Left kidney (tissue), 2 donors: Measurements from ENCODE around the gene PRCD. TPM values are rescaled to one million over a fixed set of nuclear protein-coding genes. Genes with fewer than 3 reads are reported as not detected.
A peak's percentile ranks its signal among the peaks of the same experiment; 100 is the strongest.

Experiments
- DNase-seq: peaks from one replicate; pipeline ENCODE4 v3.0.0-alpha.2; 2013
- polyA plus RNA-seq: library from polyadenylated mRNA; unstranded; fragments of 120-200 nt; gene quantifications from one replicate; pipeline ENCODE4 v1.2.1, GENCODE V29; 2013; ENCODE audit not compliant: insufficient read length

Gene PRCD
- polyA plus RNA-seq, 1 donor: 3.7 TPM

DNA sequence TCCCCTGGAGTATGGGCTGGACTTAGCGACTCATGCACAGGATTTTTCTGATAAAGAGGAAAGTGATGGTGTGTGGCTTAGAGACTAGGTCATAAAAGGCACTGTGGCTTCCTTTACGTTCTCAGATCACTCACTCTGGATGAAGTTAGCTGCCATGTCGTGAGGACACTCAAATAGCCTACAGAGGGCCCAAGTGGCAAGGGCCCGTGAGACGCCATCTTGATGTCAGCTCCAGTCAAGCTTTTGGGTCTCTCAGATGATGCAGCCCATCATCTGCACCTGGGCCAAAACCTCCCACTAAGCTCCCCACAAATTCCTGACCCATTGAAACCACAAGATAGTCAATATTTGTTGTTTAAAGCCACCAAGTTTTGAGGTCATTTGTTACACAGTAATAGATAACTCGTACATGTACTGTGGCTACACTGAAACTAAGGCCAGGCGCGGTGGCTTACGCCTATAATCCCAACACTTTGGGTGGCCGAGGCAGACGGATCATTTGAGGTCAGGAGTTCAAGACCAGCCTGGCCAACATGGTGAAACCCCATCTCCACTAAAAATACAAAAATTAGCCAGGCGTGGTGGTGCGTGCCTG lies 31.1 kb downstream of the PRCD start:
- no peak for DNase-seq

DNA sequence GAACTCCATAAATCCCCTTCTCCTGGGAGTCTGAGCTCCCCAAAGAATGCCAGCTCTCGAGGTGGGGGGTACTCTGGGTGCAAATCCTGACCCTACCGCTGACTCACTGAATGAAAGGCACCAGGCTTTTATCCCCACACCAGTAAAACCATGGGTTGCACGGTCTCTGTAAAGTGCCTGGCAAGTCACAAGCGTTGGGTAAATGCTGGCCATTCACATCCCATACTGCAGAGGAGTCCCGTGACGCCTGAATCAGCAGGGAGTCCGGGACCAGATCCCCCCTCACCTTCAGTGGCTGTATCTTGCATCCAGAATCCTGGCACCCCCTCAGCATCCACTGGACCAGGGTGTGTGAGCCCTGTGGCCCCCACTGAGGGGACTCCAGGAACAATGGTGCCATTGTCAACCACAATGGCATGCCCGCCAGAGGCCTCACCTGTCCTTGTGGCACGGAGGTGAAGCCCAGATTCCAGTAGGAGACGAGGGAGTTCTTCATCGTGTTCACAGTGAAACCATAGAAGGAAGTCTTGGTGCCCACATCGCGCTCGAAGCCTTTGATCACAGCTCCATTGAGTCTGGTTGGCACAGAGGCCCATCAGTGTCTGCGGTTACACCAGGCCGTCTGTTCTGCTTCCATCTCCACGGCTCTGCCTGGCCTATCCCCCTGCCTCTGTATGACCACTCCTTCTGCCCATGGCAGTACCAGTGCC lies 32.5 kb downstream of the PRCD start:
- DNase-seq: no peak

DNA sequence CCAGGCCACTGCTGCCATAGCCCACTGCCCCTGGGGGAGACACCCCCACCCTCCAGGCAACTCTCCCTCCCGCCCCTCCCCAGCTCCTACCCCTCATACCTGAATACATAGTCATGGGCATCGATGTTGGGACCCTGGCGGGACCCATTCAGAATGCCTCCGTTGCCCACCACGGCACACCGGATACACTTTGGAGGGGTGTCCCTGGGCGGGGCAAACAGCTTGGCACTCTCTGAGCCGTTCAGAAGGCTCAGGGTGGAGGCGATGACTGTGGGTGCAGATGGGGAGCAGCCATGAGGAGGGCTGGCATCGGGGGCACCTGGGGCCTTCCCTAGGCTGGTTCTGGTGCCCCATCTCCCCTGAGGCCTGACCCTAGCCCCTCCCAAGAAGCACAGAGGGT lies 33.3 kb downstream of the PRCD start:
- DNase-seq: no peak

DNA sequence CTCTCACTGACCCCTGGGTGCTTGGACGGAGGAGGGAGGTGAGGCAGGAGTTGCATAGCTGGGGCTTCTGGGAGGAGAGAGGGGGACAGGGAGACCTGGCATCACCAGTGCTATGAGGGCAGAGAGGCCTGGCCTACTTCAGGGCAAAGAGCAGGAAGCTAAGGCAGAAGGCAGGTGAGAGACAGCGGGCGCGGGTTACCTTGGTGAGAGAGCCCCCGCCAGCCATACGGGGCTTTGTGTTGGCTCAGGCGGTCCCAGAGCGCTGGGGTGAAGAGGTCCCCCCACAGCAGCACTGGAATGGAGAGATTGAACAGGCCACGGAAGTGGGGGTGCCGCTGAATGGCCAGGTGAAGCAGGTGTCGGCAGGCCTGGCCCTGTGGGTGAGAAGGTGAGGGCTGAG lies 34.3 kb downstream of the PRCD start:
- DNase-seq: no peak

DNA sequence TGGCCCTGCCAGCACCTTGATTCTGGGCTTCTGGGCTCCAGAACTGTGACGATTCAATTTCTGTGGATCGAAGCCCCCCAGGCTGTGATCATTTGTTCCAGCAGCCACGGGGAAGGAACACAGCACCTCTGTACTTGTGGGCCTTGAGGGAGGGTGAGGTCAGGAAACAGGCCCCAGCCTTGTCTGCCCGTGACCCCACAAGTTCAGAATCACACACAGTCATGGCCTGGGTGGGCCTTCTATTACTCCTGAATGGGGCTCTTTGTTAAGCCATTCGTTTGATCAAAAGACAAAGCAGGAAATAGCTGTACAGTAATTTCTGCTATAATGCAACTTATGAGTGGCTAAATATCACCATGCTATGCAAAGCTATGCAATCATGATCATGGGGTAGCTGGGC lies 35.7 kb downstream of the PRCD start:
- no peak for DNase-seq

DNA sequence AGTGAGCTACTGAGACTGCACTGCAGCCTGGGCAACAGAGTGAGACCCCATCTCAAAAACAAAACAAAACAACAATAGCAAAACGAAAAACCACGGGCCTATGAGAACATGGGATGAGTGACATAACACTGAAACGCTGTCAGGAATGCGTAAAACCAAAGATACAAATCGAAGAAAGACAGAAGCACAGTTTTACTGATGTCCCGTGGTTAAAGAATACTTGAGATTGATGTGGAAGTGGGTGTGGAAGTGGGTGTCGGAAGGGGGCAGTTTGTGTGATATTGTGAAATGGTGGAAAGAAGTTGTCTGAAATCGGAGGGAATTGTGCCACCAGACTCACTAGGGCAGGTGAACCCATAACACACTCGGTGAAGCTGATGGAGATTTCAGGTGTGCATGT lies 36.3 kb downstream of the PRCD start:
- no peak for DNase-seq

DNA sequence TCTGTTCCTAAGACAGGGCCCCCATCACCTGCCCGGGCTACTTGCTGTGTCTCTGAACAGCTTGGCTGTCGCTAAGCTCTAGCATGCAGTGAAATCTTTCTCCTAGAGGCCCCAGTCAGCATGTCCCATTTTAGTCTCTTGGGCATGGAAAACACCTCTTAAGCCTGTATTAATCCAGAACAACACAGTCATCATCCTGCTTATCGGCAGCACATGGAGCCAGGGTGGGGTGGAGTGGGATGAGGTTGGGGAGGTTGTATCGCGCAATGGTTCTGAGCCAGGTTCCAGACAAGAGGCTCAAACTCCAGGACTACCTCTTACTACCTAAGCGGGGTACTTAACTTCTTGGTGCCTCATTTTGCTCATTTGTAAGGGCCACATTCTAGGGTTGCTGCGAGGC lies 38.0 kb downstream of the PRCD start:
- no peak for DNase-seq

DNA sequence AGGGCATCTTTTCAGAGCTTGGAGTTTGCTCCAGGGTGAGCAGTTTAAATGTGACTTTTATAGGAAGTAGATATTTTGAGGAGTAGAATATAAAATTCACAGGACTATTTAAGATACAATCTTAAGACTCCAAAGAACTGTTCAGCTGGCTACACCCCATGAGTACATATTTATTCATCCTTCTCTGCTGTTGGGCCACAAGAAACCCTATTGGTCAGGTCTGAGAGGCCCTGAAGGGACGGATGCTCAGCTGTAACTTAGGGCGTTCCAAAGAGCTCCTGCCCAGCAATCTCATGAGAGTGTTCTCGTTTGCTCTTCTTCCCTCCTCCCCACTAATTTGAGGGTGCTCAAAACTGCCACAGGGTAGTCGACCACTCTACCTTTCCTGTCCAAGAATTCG lies 38.5 kb downstream of the PRCD start:
- no peak for DNase-seq

DNA sequence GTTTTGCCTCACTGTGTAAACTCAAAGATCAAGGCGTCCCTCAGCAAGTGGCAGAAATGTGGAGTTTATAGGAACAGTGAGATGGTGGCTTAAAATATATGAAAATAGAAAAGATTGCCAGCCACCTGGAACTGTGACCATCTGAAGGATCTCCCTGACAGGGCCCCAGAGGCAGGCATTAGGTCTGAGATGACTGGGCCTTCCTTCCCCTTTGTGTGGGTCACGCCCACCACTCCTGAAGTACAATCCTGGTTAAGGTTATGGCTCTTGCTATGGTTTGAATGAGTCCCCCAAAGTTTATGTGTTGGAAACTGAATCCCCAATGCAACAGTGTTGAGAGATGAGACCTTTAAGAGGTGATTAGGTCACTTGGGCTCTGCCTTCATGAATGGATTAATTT lies 39.4 kb downstream of the PRCD start:
- DNase-seq: no peak

DNA sequence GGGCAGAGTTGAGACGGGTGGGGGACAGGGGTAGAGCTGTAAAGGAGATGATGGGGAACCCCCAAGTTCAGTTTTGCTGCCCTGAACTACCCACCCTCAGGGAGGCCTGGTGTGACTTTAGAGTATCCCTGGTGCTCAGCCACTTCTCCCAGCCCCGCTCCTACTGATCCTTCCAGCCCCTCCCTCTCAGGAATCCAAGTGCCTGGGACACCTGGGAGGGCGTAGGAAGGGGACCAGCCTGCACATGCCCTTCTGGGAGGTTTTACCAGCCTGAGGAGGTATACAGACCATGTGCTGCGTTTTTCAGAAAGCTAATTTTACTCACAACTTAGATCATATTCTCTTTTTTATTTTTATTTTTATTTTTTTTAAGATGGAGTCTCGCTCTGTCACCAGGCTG lies 41.7 kb downstream of the PRCD start:
- no peak for DNase-seq

DNA sequence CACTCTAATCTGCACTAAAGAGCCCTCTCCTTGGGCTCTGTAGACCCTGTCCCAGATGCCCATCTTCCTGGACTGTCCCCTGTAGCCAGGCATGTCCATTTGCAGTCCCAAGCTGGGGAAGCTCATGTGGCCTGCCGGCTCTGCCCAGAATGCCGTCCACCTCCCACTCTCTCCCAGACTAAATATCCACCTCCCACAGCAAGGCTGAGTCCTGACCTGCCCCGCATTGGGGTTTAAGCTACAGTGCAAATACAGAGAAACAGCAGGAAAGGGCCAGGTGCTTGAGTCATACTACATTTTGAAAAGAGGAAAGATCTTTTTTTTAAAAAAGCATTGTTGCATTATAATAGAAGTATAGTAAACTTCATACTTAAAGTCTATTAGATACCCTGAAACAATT lies 42.8 kb downstream of the PRCD start:
- no peak for DNase-seq

DNA sequence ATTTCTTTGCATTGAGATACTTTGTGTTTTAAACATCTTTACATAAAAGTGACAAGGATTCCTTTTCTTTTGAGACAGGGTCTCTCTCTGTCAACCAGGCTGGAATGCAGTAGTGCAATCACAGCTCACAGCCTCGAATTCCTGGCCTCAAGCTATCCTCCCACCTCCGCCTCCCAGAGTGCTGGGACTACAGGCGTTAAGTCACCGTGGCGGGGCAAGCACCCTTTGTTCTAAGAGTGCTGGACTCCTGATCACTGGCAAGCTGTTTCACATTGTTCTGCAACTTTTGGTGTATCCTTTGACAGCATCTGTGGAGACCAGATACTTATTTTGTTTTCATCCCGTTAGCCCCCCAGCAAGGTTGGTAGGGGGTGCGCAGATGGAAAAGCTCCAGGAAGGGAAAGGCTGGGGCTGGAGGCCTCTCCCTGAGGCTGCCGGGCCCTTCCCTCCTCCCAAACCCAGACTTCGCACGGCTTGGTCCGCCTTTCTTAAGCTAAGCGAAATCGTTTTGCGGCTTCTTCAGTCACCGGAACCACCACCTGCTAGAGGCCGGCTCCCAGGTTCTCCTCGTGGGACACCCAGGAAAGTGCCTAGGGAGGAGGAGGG lies 44.7 kb downstream of the PRCD start:
- no peak for DNase-seq

DNA sequence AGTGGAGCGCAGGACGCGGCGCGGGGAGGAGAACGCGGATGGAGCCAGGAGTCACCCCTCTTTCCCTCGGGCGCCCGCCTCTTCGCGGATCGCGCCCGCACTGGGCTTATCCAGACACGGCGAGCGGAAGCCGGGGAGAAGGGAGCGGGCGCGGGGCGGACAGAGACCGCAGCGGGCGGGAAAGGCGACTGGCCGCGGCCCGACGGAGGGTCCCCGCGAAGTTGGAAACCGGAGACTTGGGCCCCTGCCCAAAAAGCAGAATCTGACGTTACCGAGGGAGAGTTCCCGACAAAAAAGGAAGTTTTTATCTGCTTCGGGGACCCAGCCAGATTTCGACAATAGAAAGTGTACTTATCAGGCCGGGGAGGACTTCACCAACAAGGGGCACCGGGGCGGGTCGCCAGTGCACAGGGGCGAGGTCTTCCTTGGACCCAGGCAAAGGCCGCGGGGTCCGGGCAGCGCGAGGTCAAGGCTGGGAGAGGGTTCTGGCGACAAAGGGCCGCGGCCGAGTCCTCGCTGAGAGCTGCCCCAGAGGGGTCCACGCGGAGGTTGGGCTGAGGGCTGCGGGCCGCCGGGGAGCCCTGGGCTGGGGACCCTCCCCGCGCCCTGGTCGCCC lies 45.3 kb downstream of the PRCD start:
- no peak for DNase-seq

DNA sequence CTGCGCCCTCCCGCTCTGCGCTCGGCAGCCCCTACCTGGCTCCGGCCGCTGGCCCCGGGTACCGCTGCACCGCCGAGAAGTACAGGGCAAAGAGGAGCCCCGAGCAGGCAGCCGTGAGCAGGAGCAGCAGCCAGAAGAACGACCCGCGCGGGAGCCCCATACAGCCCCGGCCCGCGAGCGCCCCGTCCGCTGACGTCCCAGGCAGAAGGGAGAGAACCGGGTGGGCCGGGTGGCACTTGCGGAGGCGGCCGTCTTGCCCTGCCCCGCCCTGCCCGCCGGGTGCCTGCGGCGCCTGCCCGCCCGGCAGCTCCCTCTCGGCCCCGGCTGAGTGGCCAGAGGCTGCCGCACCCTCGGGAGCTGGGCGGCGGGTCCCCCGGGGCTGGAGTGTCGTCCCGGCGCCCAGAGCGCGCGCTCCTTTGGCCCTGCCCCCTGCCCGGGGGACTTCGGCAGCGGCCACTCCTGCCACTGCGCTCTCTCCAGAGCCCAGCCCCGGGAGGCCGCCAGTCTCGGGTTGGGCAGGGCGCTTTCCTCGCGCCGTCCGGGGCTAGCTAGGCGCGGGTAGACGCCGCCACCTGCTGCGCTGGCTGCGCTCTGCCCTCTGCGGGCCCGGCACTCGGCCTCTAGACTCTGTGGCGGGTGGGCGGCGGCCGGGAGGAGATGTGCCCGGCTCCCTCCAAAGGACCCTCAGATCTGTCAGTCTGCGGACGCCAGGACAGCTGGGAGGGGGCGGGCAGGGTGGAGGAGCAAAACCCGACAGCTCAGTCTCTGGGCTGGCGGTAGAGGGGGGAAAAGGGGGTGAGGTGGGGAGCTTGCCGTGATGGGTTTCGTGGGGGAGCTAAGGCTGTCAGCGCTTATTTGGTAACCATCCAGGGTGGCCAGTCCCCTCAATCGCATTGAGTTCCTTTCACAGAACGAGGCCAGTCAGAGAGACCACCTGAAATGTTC lies 46.1 kb downstream of the PRCD start, which contains the start of gene ST6GALNAC2:
Gene ST6GALNAC2, minus strand, starts transcription at position 212 of the 945 bp plus-strand sequence. Its CDS starts 52 bp downstream, at position 160.
- peak; percentile 58 for DNase-seq

DNA sequence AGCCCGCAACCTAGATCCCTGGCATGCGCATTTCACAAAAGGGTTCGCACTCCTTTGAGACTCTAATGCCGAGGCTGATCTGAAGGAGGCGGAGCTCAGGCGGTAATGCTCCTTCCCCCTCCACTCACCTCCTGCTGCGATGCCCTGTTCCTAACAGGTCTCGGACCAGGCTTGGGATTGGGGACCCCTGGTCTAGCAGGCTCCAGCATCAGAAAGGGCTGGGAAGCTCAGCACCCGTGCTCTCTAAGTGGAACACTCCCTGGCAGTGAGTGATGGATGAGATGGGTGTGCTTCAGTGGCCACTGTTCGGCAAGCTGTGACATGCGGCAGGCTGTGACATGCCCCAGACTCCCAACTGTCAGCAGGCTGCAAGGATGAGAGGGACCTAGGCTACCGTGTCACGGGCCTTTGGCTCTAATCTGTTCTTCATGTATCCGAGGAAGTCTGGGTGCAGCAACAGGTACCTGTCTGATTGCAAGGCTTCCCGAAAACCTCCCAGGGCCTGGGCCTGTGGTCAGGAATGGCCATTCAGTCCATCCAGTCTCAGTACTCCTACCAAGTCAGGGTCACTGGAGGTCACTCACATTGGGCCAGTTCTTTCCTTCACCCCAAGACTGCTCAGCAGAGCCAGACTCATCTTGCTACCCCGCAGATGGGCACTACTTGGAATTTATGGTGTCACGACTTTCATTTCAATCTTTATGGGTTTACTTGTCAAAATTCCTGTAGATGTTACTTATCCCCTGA lies 47.1 kb downstream of the PRCD start:
- no peak for DNase-seq

DNA sequence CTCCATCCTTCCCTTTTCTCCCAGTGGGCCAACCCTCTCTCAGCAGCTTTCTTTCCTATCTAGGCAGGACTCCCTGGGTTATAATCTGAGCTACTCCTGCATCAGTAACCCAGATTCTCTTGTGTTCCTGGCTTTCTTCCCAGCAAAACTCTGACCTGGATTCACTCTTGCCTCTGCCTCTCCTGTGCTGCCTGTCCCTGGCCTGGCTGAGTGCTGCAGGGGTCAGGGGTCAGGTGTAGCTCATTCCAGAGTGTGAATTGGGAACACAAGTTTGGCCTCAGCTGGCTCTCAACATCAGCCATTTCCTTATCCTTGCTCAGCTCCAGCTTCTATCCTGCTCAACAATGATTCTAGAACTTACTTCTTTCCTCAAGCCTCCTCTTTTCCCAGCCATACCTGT lies 48.3 kb downstream of the PRCD start:
- DNase-seq: no peak

DNA sequence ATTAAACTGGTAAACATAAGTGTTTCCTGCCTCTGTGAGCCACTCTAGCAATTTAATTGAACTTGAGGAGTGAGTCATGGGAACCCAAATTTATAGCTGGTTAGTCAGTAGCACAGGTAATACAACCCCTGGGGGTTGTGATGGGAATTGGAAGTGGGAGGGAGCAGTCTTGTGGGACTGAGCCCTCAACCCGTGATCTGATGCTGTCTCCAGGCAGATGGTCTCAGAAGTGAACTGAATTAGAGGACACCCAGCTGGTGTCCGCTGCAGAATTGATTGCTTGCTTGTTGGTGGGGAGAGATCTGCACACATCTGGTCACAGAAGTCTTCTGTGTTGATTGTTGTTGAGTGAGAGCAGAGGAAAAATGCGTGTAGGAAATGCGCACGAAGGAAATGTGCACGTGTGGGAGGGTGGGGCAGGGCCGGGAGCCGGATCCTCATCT lies 53.6 kb downstream of the PRCD start:
- no peak for DNase-seq

DNA sequence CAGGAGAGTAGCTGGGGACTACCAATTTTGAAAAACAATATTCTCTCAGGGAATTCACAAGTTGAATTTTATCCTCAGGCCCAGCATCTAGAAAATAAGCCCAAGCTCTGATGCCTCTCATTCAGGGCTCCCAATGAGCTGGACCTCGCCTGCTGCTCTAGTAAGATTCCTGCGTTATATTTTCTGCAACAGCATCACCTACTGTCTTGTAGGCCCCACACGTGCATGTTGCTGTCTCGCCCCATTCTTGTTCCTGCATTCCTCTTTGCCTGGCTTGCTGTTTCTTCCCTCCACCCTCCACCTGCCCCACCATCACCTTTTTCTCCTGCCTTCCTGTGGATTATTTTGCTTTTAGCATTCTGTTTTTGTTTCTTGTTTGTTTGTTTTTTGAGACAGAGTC lies 54.1 kb downstream of the PRCD start:
- no peak for DNase-seq

DNA sequence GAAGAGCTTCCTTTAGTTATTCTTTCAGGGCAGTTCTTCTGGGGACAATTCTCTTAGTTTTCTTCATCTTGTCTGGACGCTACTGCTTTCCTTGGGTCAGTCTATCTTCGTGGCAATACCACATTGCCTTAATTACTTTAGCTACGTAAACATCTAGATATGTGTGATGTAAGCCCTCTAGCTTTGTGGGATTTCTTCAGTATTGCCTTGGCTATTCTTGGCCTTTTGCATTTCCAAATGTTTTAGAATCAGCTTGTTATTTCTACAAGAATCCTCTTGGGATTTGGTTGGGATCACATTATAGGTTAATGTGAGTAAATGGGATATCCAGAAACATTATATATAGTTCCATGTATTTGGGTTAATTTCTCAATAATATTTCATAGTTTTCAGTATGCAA lies 54.8 kb downstream of the PRCD start:
- no peak for DNase-seq
